ENCODE measurements around the gene AQP2. TPM values are rescaled to one million over a fixed set of nuclear protein-coding genes. Genes with fewer than 3 reads are reported as not detected.

The AQP2 gene
- total RNA-seq, result 122 TPM
- 666 TPM for polyA plus RNA-seq (ENCODE audit: insufficient read depth, low read depth, low replicate concordance)
- long read RNA-seq, donor 1, full-length matches to known transcripts, result 24 of 30 reads
- long read RNA-seq, donor 1, partial matches to known transcripts, result 6 of 30 reads
- long read RNA-seq, donor 1, other reads (novel, unspliced or antisense), result 0 of 30 reads
- long read RNA-seq, donor 2, full-length matches to known transcripts, result 105 of 137 reads
- long read RNA-seq, donor 2, partial matches to known transcripts, result 24 of 137 reads
- long read RNA-seq, donor 2, other reads (novel, unspliced or antisense), result 8 of 137 reads
- long read RNA-seq, donor 3, full-length matches to known transcripts, result 222 of 330 reads
- long read RNA-seq, donor 3, partial matches to known transcripts, result 89 of 330 reads
- long read RNA-seq, donor 3, other reads (novel, unspliced or antisense), result 19 of 330 reads
- long read RNA-seq, donor 4, full-length matches to known transcripts, result 46 of 46 reads
- long read RNA-seq, donor 4, partial matches to known transcripts, result 0 of 46 reads
- long read RNA-seq, donor 4, other reads (novel, unspliced or antisense), result 0 of 46 reads
- long read RNA-seq, donor 5, full-length matches to known transcripts, result 5 of 5 reads
- long read RNA-seq, donor 5, partial matches to known transcripts, result 0 of 5 reads
- long read RNA-seq, donor 5, other reads (novel, unspliced or antisense), result 0 of 5 reads
- long read RNA-seq, donor 6, full-length matches to known transcripts, result 35 of 105 reads
- long read RNA-seq, donor 6, partial matches to known transcripts, result 63 of 105 reads
- long read RNA-seq, donor 6, other reads (novel, unspliced or antisense), result 7 of 105 reads
- long read RNA-seq, donor 7, full-length matches to known transcripts, result 88 of 123 reads
- long read RNA-seq, donor 7, partial matches to known transcripts, result 3 of 123 reads
- long read RNA-seq, donor 7, other reads (novel, unspliced or antisense), result 32 of 123 reads
- long read RNA-seq, donor 8, full-length matches to known transcripts, result 47 of 56 reads
- long read RNA-seq, donor 8, partial matches to known transcripts, result 9 of 56 reads
- long read RNA-seq, donor 8, other reads (novel, unspliced or antisense), result 0 of 56 reads
- long read RNA-seq, donor 9, full-length matches to known transcripts, result 32 of 42 reads
- long read RNA-seq, donor 9, partial matches to known transcripts, result 10 of 42 reads
- long read RNA-seq, donor 9, other reads (novel, unspliced or antisense), result 0 of 42 reads
- long read RNA-seq, donor 10, full-length matches to known transcripts, result 132 of 355 reads
- long read RNA-seq, donor 10, partial matches to known transcripts, result 208 of 355 reads
- long read RNA-seq, donor 10, other reads (novel, unspliced or antisense), result 15 of 355 reads

- Histone ChIP-seq H3K9me3 (ENCODE audit: control insufficient read depth in 2 of 3, insufficient read depth in 1 of 3, low read length in 3 of 3) (no peaks in the 10 kb centered on the region), H3K9ac (ENCODE audit: low read length in 3 of 3) (peak within 1 kb of the TSS in 1 of 3 donors; percentile 51), H3K4me1 (ENCODE audit: control insufficient read depth in 2 of 3, insufficient read depth in 2 of 3, low read depth in 1 of 3, low read length in 3 of 3) (peaks cover 0 to 3% (median 0%) of the 10 kb centered on the region in 3 donors), H3K27me3 (ENCODE audit: control insufficient read depth, insufficient read depth, low read length) (peaks cover 3% of the 10 kb centered on the region), H3K4me3 (ENCODE audit: low read length in 3 of 3) (peak within 1 kb of the TSS in 2 of 3 donors; percentile 43 to 59), H3K36me3 (ENCODE audit: control insufficient read depth in 2 of 3, insufficient read depth in 3 of 3, low read length in 3 of 3) (no peaks in the 10 kb centered on the region), H3K27ac (ENCODE audit: low read depth in 2 of 2, low read length in 2 of 2) (peak within 1 kb of the TSS in 1 of 2 donors; percentile 22)
- FAIRE-seq (no peak), DNase-seq (peak in 3 of 5 donors; percentile 56 to 79 (median 69))
- intact Hi-C loops (cut with DNase I), result no loop called here
- no peak for TF ChIP-seq CTCF (IDR thresholded peaks at IDR 0.05; ENCODE audit: borderline replicate concordance, extremely low read depth, insufficient read depth)
Measured at GRCh38 chr12:49950273-49951251, at the start of gene AQP2. Gene AQP2, plus strand, starts transcription at chr12:49950737. Its CDS starts 94 bp downstream, at chr12:49950831.

- intact Hi-C loops (cut with DNase I), result no loop called here
- Histone ChIP-seq H3K36me3 (ENCODE audit: control insufficient read depth in 2 of 3, insufficient read depth in 3 of 3, low read length in 3 of 3) (no peaks in the 10 kb centered on the region), H3K27ac (ENCODE audit: low read depth in 2 of 2, low read length in 2 of 2) (no peak overlapping the region), H3K27me3 (ENCODE audit: control insufficient read depth, insufficient read depth, low read length) (no peaks in the 10 kb centered on the region), H3K4me1 (ENCODE audit: control insufficient read depth in 2 of 3, insufficient read depth in 2 of 3, low read depth in 1 of 3, low read length in 3 of 3) (peaks cover 0 to 4% (median 0%) of the 10 kb centered on the region in 3 donors), H3K4me3 (ENCODE audit: low read length in 3 of 3) (no peak overlapping the region), H3K9ac (ENCODE audit: low read length in 3 of 3) (no peak overlapping the region), H3K9me3 (ENCODE audit: control insufficient read depth in 2 of 3, insufficient read depth in 1 of 3, low read length in 3 of 3) (no peaks in the 10 kb centered on the region)
- peak in 1 of 5 donors; percentile 29 for DNase-seq
- TF ChIP-seq CTCF (IDR thresholded peaks at IDR 0.05; ENCODE audit: borderline replicate concordance, extremely low read depth, insufficient read depth), result no peak
- no peak for FAIRE-seq
Measured at GRCh38 chr12:49901026-49901425, 49.5 kb upstream of the AQP2 start.

- no peaks in the 10 kb centered on the region for H3K36me3 ChIP-seq (ENCODE audit: control insufficient read depth in 2 of 3, insufficient read depth in 3 of 3, low read length in 3 of 3)
- FAIRE-seq, result no peak
- H3K27me3 ChIP-seq (ENCODE audit: control insufficient read depth, insufficient read depth, low read length), result no peaks in the 10 kb centered on the region
- H3K27ac ChIP-seq (ENCODE audit: low read depth in 2 of 2, low read length in 2 of 2), result no peak overlapping the region
- no peaks in the 10 kb centered on the region for H3K9me3 ChIP-seq (ENCODE audit: control insufficient read depth in 2 of 3, insufficient read depth in 1 of 3, low read length in 3 of 3)
- TF ChIP-seq CTCF (IDR thresholded peaks at IDR 0.05; ENCODE audit: borderline replicate concordance, extremely low read depth, insufficient read depth), result no peak
- no peak for DNase-seq
- no peak overlapping the region for H3K9ac ChIP-seq (ENCODE audit: low read length in 3 of 3)
- peaks cover 0 to 4% (median 0%) of the 10 kb centered on the region in 3 donors for H3K4me1 ChIP-seq (ENCODE audit: control insufficient read depth in 2 of 3, insufficient read depth in 2 of 3, low read depth in 1 of 3, low read length in 3 of 3)
- intact Hi-C loops (cut with DNase I), result no loop called here
- H3K4me3 ChIP-seq (ENCODE audit: low read length in 3 of 3), result no peak overlapping the region
Measured at GRCh38 chr12:49901986-49902385, 48.6 kb upstream of the AQP2 start.
